DMS114 treated with DMSO at 0.1 percent for 48 hours (cell line): Measurements from ENCODE around the gene ST6GALNAC3.
"Not testable (repeated sequence)": the region's sequence is repeated elsewhere in the genome, so short reads cannot be mapped to it uniquely, and the experiment has no call there.

Experiments used
- DNase-seq: peaks from one replicate; lab custom pipeline; 2025; ENCODE audit not compliant: unreplicated experiment; lab: John Stamatoyannopoulos, UW

Gene ST6GALNAC3

DNA sequence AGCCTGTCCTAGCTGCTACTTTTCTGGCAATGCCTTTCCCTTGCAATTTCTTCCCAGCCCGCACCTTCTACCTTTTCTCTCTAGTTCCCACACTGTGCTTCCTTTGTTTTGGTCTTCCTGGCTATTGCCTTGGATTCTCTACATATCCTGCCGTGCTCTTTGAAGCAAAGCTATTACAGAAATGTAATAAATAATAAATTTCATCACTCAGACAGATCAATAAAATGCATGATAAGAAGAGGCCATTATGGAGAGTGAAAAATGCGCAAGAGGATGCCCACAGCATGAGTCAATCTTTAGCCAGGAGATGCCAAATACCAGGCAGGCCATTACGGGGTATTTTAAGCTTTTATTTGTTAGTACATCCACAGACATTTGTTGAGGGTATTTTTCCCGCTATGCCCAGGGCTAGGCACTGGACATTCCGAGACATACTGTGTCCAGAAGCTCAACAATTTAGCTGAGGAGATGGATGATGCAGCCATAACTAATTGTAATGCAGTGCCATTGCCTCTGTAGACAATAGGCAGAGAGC, 163.6 kb downstream of the ST6GALNAC3 start:
- DNase-seq, result no peak

DNA sequence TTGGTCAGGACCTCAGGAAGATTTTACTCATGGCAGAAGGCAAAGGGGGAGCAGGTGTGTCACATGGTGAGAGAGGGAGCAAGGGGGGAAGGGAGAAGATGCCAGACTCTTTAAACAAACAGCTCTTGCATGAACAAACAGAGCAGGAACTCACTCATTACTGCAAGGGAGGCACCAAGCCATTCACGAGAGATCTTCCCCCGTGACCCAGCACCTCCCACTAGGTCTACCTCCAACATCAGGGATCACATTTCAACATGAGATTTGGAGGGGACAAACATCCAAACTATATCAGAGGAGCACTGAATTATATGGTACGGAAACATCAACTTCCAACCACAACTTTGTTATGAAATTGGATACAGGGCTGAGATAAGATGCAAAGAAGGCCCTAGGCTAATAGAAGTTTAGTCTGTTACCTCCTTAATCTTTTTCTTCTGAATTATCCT, 164.9 kb downstream of the ST6GALNAC3 start:
- no peak for DNase-seq

DNA sequence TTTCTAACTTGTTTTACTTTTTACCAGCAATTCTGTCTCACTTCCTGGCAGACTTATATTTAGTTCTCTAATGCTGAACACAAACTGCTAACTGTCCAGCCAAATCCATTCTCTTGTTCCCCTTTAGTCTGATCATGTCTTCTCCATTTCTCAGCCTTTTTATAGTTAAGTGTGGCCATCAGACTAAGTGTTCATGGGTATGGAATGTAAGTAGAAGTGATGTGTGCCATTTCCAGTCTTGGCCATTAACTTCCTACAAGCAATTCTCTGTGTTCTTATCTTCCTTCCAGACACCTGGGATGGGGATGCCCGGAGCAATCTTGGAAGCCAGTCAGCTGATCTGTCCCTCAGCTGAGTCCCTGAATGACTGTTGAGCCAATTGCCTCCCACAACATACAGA, 165.8 kb downstream of the ST6GALNAC3 start:
- no peak for DNase-seq

DNA sequence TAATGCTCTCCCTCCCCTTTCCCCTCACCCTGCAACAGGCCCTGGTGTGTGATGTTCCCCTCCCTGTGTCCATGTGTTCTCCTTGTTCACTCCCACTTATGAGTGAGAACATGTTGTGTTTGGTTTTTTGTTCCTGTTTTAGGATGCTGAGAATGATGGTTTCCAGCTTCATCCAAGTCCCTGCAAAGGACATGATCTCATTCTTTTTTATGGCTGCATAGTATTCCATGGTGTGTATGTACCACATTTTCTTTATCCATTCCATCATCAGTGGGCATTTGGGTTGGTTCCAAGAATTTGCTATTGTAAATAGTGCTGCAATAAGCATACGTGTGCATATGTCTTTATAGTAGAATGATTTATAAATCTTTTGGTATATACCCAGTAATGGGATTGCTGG, 168.0 kb downstream of the ST6GALNAC3 start:
- DNase-seq, result not testable (repeated sequence)

DNA sequence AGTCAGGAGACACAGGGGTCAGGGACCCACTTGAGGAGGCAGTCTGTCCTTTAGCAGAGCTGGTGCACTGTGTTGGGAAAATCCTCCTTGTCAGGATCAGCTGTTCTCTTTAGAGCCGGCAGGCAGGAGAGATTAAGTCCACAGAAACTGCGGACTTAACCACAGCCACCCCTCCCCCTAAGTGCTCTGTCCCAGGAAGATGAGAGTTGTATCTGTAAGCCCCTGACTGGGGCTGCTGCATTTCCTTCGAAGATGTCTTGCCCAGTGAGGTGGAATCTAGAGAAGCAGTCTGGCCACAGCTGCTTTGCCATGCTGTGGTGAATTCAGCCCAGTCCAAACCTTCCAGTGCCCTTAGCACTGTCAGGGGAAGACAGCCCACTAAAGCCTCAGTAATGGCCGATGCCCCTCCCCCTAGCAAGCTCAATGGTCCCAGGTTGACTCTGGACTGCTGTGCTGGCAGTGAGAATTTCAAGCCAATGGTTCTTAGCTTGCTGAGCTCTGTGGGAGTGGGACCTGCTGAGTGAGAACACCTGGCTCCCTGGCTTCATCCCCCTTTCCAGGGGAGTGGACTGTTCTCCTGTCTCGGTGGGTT, 172.8 kb downstream of the ST6GALNAC3 start:
- DNase-seq, result no peak

DNA sequence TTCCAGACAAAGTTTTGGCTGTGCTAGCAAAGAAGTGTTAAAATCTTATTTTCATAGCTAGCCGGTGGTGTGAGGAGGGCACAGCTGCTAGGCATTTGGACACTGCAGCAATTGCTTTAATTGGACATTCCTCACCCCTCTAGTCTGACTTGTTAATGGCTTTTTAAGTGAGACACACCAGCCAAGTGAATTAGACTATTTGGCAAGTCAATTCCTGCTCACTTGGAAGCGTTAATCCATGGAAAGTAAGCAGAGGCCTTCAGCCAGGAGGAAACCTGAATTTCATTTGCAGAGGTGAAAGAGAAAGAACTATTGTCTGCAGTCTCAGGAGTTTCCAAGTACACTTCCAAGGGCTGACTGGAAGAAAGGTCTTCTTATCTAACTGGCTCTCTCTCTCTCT, 175.7 kb downstream of the ST6GALNAC3 start:
- DNase-seq, result no peak

DNA sequence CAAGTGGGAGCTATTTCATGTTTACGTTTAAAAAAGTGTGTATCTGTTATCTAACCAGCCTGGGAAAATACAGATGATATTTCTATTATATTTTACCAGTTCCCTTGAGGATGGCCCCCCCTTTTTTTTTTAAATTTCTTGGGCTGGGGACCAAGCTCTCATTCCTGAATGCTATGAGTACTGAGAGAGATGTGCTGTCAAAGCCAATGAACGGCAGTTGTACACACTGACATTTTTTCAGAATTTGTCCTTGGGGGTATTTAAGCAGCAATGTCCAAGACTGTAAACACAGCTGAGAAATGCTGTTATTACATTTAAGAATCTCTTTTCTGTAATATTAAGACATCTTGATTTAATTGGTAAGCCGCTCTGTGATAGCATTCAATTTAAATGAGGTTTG, 177.9 kb downstream of the ST6GALNAC3 start:
- no peak for DNase-seq

DNA sequence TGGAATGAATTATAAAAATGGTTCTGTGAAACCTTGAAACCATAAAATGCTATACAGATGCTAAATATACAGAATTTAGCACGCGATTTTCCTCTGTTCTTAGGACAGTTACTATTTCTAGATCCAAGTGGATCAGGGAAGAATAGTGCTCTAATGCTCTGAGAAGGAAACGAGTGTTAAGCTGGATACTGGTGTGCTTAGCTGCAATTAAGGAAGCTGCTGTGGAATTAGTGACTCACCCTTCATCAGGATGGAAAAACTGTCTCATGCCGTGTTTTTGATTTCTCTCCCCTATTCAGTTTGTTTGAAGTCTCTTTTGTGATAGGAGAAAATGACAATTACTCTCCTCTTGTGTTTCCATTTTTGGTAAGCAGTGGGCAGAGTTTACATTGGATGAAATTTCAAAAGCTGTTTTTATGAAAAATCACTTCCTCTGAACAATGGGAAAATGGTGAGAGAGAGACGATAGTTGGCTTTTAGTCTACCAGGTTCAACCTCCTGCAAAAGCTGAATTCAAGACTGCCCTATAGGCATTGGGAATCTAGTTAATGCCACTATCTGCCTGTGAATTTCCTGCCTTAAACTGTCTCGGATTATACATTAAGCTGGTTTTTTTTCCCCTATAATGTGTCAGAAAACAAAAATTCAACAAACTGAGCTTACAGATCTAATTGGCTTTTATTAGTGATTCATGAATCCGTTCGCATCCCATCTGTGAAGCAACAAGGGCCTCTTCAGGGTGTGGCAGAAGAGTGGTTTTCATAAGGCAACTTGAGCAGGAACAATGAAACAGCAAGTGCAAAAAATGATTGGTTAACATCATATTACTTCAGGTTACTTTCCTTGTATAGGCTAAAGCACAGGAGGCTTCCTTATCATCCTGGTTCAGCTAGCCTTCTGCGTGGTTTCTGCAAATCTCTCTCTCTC, 179.8 kb downstream of the ST6GALNAC3 start:
- DNase-seq, result no peak

DNA sequence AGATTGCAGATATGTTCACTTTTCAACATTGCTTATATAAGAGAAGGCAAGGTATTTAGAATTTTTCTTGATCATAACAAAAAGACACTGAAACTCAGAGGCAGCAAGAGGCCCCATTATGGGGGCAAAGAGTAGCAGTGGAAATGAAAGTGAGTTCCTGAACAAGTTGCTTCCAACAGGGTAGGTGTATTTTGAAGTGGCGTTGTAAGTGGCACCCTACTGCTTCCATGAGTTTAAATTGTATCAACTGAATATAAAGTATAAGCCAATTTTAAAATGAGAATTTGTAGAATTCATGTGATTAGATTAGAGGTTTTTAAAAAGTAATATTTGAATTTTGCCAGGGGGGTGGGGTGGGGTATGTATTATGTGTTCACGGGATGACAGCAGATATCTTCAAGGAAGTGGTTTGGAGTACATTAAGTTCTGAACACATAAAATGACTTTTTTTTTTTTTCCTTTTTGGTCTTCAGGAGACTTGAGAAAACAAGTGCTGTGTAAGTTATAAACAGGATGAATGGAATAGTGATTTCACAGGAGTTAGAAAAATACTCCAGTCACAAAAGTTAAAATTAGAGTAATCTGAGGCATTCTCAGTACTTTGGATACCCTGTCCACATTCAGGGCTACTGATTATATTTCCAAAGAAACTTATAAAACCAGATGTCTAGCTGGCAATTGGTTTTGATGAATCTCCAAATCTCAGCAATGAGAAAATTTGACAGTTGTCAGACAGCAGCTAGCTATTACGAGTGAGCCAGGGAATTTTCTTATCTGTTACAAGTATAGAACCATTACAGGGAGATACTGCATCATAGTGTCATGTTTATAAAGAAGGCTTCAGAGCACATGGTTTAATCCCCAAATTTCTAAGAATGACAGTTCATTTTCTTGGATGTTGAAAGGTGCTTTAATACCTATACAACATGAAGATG, 182.0 kb downstream of the ST6GALNAC3 start:
- DNase-seq, result no peak

DNA sequence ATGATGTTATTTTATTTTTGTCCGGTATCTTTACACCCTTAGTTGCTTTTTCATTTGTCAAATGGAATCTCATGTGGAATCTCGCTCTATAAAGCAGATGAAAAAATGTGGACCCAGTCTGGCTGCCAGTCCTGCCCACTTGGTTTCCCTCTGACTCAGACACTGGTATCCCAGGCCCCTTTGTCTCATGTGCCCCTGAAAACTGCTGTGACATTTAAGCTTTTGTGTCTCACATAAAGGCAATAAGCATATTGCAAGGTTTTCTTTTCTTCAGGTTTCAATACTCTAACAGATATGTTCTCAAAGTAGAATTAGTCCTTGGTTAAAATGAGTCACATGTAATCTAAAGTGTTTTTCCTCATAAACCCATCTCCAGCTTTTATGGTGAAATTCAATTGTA, 183.3 kb downstream of the ST6GALNAC3 start:
- no peak for DNase-seq

DNA sequence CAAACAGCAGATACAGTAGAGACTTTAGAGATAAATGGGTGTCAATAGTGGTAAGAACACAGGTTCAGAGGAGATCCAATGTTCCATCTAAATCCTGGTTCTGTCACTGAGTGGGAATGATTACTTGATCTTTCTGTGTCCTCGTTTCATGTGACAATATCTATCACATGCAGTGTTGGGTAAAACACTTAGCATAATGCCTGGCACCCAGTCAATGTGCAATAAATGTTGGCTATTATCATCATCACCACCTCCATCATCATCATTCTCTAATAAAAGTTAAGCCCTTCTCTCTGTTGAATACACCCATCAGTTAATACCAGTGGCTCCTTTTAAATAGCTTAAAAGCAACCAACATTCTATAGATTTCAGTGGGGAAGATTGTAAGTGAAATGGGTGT, 184.7 kb downstream of the ST6GALNAC3 start:
- DNase-seq, result no peak

DNA sequence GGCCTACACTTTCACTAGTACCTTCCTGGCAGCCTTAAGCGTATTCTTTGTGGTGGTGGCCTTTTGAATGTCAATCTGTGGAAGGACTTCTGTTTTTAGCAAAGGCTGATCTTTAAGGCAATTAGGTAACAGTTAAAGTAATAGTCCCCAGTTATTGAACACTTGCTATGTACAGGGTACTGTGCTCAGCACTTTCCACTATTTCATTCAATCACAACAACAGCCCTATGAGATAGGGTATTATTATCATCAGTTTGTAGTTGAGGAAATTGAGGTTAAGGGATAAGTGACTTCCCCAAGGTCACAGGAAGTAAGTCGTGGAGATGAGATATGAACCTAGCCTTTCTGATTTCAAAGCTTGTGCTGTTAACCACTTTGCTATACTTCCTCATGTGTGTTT, 185.7 kb downstream of the ST6GALNAC3 start:
- no peak for DNase-seq

DNA sequence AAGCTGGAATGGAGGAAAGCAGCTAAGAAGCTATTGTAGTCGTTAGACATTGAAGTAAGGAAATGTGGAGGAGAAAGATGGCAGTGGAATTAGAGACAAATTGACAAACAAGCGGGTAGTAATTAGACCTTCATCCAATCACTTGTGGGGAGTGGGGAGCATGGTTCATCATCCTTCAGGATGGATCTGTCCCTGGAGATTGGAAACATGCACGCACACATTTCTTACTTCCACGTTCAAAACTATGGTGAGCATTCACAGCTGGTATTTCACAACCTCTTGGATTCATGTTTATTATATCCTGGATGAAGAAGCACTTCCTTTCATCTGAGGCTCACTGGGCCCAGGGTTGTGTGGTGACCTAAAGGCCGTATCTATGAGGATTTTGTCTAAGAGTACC, 188.1 kb downstream of the ST6GALNAC3 start:
- DNase-seq, result no peak

DNA sequence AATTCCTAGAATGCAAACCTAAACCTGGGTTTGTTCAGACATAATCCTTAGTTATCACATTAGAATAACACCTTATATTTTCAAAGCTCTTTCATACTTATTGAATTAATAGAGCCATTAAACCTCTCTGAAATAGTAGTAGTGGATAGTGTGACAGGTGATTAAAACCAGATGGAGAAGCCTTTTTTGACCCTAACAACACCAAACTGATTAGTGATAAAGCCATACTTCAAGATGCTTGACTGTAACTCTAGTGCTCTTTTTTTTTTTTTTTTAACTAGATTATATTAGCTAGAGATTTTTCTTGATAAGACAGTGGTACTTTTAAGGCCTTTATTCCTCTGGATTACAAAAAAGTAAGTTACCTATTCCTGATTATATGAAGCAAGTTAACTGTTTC, 190.1 kb downstream of the ST6GALNAC3 start:
- DNase-seq, result no peak

DNA sequence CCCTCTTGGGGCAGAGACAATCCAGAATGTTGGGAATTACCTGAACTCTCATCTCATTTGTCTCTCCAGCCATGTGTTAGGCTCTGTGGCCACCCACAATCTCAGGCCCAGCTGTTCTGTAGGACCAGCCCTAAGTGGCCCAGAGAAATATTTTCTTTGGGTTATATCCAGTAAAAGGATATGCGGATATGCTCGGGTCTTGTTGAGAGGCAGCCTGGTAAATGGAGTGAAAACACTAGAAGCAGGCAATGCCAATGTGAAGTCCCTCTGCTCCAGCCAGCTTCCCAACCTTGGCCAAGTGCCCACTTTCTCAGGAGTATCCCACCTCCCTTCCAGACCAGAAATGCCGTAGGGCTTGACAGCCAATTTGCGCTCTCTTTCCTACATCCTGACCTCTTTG, 192.2 kb downstream of the ST6GALNAC3 start:
- no peak for DNase-seq

DNA sequence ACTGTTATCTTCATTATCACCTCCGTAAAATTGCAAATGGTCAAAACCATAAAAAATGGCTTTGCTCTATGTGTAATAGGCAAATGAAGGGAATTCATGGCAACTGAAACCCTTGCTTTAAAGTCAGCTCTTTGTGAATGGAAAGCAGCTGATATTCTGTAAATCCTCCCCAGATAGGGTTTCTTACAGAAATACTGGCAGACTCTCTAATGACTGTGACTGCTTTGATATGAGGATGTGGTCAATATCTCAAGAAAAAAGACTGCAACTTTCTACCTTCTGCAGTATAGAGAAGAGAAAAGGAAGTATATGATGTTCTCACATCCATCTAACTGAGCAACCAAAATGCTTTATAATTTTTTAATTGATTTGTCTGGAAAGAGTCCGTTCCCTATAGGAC, 193.1 kb downstream of the ST6GALNAC3 start:
- no peak for DNase-seq

DNA sequence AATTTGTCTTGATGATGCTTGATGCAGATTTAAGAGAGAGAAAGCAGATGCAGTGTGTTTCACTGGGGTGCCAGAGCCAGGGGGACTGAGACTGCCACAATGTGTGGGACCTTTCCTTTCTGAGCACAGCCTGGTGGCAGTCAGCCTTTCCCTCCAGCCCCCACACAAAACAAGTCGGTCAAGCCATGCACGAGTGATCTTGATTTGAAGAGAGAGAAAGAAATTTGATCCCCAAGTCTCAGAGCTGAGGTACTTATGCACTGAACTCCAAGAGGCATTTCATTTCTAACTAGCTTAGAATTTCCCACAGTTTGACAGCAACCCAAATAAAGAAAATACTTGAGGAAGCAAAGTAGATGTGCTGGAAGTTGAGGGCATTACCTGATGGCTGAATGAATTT, 193.8 kb downstream of the ST6GALNAC3 start:
- no peak for DNase-seq

DNA sequence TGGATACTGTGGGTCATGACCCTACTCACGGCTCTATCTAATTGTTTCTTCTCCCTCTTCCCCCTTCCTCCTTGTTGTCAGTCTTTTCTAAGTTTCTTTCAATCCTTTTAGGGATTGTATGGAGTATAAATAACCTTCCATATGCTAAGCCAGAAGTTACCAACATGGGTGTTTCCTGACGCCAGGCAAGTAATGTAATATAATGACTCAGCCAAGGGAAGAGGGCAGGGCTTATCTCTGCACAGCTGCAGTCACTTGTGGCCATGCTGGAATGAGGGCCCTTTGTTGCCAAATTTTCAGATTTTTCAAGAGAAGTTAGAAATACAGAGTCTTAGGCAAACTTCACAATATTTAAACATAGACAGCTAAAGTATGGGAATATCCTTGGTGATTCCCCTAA, 194.6 kb downstream of the ST6GALNAC3 start:
- no peak for DNase-seq

DNA sequence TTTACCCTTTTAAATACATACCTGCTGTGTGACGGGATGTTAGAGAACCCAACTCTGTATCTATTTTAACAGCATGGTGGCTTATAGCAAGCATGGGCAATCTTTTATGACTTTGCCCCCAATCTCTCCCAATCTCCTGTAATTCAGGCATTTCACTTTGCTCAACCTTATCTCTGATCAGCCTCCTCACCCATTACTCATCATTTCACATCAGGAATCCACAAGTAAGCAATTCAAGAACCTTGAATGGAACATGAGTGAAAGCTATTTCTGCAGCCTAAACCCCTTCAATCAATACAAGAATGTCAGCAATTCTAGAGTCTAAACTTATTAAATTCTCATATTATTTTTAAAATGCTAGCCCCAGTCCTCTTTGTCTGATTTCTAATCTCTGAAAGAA, 199.8 kb downstream of the ST6GALNAC3 start:
- DNase-seq, result no peak

DNA sequence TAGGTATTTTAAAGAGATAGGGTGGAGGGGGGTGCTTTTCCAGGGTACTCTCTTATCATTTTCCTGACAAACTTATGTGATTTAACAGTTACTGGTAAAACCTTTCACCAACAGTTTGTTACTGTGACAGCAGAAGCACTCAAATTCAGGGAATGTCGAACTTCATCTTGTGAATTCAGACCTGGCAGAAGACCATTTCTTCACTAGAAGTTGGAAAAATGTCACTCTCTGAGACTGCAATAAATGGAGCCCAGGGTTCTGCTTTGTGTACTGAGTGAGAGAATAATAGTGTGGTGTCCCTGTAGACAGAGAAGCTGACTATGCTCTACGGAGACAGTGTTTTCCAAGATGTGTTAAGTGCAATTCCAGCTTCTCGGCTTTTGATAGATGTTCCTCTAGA, 200.2 kb downstream of the ST6GALNAC3 start:
- DNase-seq, result no peak

DNA sequence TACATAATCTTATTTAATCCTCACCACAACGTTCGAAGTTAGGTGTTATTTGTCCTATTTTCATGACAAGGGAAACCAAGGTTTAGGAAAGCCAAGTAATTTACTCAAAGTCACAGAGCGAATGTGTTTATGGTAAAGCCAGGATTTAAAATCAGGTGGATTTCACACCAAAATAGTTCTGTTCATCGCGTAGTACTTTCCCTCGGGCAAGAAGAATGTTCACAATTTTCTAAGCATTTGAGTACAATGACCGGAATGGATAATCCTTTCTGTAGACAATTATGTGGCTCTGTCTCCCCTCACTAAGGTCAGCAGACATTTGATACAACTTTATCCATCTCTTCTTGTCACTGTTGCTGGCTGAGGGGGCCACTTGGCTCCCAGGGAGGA, 204.2 kb downstream of the ST6GALNAC3 start:
- DNase-seq, result no peak
